Measurements from ENCODE around the gene CENPX.

DNA sequence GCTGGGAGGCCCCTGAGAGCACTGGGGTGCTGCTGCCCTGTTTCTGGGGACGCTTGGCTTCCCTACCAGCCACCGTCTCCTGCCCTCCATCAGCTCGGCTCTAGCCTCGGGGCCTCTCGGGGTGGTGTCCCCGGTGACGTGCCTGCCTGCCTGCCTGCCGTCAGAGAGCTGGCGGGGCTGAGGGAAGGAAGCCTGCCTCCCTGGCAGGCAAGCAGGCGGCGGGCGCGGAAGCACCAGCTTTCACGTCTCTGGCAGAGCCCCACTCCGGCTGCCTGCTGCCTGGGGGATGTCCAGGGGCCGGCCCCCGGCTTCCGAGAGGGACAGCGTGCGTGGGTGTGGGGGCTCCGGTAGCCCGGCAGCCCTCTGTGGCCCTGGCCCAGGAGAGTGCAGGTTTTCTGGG, 9.3 kb downstream of the CENPX start:
- no peak for TF ChIP-seq POLR2A (IDR thresholded peaks at IDR 0.05)
- TF ChIP-seq, protein P1, sequence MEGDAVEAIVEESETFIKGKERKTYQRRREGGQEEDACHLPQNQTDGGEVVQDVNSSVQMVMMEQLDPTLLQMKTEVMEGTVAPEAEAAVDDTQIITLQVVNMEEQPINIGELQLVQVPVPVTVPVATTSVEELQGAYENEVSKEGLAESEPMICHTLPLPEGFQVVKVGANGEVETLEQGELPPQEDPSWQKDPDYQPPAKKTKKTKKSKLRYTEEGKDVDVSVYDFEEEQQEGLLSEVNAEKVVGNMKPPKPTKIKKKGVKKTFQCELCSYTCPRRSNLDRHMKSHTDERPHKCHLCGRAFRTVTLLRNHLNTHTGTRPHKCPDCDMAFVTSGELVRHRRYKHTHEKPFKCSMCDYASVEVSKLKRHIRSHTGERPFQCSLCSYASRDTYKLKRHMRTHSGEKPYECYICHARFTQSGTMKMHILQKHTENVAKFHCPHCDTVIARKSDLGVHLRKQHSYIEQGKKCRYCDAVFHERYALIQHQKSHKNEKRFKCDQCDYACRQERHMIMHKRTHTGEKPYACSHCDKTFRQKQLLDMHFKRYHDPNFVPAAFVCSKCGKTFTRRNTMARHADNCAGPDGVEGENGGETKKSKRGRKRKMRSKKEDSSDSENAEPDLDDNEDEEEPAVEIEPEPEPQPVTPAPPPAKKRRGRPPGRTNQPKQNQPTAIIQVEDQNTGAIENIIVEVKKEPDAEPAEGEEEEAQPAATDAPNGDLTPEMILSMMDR (IDR thresholded peaks at IDR 0.05): no peak

Data from esophagus squamous epithelium (tissue), 4 donors.